ENCODE results near the gene COP1.

DNA sequence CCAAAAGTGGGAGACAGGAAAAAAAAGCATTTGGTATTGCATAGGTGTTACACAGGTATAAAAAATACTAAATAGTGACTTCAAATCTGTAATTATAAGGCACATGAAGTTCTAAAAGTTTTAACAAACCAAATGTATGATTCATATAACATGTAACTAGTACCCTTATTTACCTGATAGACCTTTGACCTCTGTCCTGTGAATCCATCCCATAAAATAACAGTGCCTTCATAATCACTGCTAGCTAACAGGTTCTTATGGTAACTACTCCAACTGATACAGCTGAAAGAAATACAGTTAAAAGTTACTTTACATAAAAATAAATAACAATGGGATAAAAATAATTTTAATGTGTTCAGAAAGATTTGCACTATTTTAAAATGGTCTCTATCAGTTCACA, 163.5 kb downstream of the COP1 start:
- TF ChIP-seq, protein P1, sequence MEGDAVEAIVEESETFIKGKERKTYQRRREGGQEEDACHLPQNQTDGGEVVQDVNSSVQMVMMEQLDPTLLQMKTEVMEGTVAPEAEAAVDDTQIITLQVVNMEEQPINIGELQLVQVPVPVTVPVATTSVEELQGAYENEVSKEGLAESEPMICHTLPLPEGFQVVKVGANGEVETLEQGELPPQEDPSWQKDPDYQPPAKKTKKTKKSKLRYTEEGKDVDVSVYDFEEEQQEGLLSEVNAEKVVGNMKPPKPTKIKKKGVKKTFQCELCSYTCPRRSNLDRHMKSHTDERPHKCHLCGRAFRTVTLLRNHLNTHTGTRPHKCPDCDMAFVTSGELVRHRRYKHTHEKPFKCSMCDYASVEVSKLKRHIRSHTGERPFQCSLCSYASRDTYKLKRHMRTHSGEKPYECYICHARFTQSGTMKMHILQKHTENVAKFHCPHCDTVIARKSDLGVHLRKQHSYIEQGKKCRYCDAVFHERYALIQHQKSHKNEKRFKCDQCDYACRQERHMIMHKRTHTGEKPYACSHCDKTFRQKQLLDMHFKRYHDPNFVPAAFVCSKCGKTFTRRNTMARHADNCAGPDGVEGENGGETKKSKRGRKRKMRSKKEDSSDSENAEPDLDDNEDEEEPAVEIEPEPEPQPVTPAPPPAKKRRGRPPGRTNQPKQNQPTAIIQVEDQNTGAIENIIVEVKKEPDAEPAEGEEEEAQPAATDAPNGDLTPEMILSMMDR (IDR thresholded peaks at IDR 0.05) = no peak
- no peak for TF ChIP-seq POLR2A (IDR thresholded peaks at IDR 0.05)

Data from uterus (tissue), 2 donors.